Stomach smooth muscle (tissue), 2 donors: ENCODE data around the gene CMTM5.

ENCODE experiments used
- H3K27ac ChIP-seq: one replicate; pipeline ENCODE4 v1.7.0; 2013; ENCODE audit warnings: mild to moderate bottlenecking, low read length, inconsistent platforms
- H3K27me3 ChIP-seq, 2 donors: one replicate each; pipeline ENCODE4 v1.7.0; 2013; ENCODE audit warnings: low read length in 2 of 2; ENCODE audit not compliant: insufficient read depth in 2 of 2, control insufficient read depth in 1 of 2
- H3K36me3 ChIP-seq, 2 donors: one replicate each; pipeline ENCODE4 v1.7.0; 2013; ENCODE audit warnings: low read length in 2 of 2; ENCODE audit not compliant: control insufficient read depth in 2 of 2, insufficient read depth in 2 of 2
- H3K4me1 ChIP-seq: one replicate; pipeline ENCODE4 v1.7.0; 2013; ENCODE audit warnings: low read length; ENCODE audit not compliant: control insufficient read depth, insufficient read depth
- H3K4me3 ChIP-seq, 2 donors: one replicate each; pipeline ENCODE4 v1.7.0; 2013; ENCODE audit warnings: low read length in 2 of 2
- H3K9ac ChIP-seq, 2 donors: one replicate each; pipeline ENCODE4 v1.7.0; 2013; ENCODE audit warnings: low read length in 2 of 2, mild to moderate bottlenecking in 1 of 2
- H3K9me3 ChIP-seq, 2 donors: one replicate each; pipeline ENCODE4 v1.7.0; 2013; ENCODE audit warnings: low read length in 2 of 2; ENCODE audit not compliant: control insufficient read depth in 2 of 2
- donor health status: healthy.
- donor health status: Pancreatic carcinoma.

CMTM5 gene

DNA sequence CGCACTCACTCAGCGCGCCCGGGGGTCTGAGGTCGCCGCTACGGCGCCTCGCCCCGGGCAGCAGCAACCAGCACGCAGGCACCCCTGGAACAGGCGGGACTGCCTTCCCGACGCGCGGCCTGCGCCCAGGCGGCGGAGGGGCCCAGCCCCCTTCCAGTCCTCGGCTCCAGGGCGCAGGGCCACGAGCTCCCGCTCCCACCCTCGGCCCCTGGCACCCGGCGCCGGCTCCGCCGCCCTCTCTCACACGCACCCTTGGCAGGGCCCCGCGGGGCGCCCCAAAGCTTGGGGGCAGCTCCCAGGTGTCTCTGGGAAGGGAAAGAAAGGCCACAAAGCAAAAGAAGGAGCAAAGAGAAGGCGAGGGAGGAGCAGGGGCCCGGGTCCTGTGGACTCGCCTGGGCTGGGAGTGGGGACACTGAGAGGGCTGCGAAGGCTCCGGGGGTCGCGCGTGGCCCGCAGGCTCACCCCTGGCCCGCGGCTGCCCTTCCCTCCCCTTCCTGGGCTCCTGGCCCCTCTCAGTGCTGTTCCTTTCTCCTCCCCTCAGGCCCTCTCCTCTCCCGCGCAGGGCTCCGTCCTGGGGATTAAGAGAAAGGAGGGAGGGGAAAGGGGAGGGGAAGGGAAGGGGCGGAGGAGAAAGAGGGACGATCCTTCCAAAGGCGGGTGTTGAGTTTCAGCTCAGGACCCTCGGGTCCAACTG, 11.0 kb upstream of the CMTM5 start:
- peaks cover 0 to 2% of the 10 kb centered on the region in 2 donors for H3K27me3 ChIP-seq

DNA sequence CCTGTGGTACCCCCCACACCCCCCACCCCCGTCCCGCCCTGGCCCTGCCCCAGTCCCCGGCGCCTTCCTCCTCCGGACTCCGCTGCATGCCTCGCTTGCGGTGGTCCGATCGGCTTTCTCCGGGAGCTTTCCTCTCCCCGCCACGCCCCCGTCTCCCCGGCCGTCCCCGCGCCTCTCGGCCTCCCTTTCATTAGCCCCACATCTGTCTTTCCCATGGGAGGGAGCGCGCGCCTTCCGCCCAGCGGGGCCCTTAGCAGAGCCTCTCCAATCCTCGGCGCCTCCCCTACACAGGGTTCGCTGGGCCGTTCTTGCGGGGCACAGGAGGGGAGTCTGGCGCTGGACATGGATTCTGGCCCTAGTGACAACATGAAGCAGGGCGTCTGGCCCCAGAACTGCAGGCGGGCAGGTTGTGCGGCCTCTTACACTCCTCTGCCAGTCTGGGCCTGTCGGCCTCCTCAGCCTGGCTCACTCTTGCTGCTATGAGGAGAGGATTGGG, 10.4 kb upstream of the CMTM5 start:
- peak overlapping the region; percentile 93 for H3K27ac ChIP-seq
- peaks cover 29% of the 10 kb centered on the region for H3K4me1 ChIP-seq
- no peaks in the 10 kb centered on the region for H3K9me3 ChIP-seq
- H3K9ac ChIP-seq: peak overlapping the region; percentile 72 to 89
- H3K27me3 ChIP-seq: peaks cover 0 to 2% of the 10 kb centered on the region in 2 donors
- H3K4me3 ChIP-seq: peak overlapping the region; percentile 47 to 78
- H3K36me3 ChIP-seq: no peaks in the 10 kb centered on the region

More for the DNA sequence above, 11.0 kb upstream of the CMTM5 start:
- Histone ChIP-seq H3K36me3 (no peaks in the 10 kb centered on the region), H3K4me3 (peak overlapping the region; percentile 47 to 78), H3K4me1 (peaks cover 29% of the 10 kb centered on the region), H3K9ac (peak overlapping the region; percentile 72 to 78), H3K9me3 (no peaks in the 10 kb centered on the region), H3K27ac (peak overlapping the region; percentile 93)

DNA sequence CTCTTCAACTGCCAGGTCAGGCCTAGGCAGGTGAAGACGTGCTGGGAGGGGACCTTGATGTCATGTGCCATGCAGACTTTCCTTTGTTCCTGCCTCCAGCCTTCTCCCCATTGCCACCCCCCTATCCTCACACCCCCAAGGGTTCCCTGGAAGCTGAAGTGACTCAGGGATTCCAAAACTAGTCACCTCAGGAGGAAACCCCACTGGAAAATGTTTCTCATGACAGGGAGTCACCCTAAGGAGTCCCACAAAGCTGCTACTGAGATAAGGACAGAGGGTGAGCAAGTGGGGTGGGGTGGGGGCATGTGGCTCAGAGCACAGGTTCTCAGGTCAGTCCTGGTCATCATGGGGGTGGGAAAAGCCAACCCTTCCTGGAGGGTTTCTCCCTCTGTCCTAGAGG, 6.6 kb upstream of the CMTM5 start:
- Histone ChIP-seq H3K9me3 (no peaks in the 10 kb centered on the region), H3K9ac (no peak overlapping the region), H3K27me3 (peaks cover 0 to 2% of the 10 kb centered on the region in 2 donors), H3K4me1 (peaks cover 16% of the 10 kb centered on the region), H3K4me3 (no peak overlapping the region), H3K36me3 (no peaks in the 10 kb centered on the region), H3K27ac (no peak overlapping the region)

DNA sequence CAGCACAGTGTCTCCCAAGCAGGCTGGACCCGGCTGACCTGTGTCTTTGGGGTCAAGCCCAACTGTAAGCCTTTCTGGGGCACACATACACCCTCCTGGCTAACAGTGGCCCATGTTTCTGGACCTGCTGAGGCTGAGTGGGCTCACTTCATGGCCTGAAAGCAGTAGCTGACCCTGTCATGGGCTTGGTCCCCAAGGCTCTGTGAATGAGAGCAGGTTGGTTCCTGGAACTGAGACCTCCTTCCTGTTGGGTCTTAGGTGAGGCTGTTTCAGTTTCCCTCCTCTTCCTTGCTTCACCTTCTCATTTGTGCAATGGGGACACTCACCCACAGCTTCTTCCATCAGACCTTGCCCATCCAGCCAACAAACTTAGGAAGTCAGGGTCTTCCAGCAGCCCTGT, 5.0 kb upstream of the CMTM5 start:
- Histone ChIP-seq H3K36me3 (no peaks in the 10 kb centered on the region), H3K4me1 (peaks cover 6% of the 10 kb centered on the region), H3K9ac (no peak overlapping the region), H3K9me3 (no peaks in the 10 kb centered on the region), H3K27me3 (peaks cover 0 to 2% of the 10 kb centered on the region in 2 donors), H3K27ac (no peak overlapping the region), H3K4me3 (no peak overlapping the region)

DNA sequence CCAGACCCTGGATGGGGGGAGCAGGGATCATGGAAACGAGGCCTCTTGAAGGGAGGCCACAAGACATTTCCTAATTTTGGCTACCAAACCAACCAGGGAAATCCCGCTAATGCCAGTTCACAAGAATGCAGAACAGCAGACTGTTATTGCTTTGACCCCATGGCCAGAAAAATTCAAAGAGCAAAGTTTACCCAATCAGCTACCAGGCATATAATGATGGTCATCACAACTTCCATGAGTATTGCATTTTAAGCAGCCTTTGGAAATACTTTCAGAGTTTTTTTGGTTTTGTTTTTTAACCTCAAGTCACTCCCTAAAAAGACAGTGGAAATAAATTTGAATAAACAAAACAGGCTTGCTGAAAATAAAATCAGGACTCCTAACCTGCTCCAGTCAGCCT, 4.3 kb upstream of the CMTM5 start, which contains the start of gene IL25:
Gene IL25 (plus strand): TSS at position 301 of the 400 bp plus-strand sequence.
- H3K9ac ChIP-seq: no peak within 1 kb of the TSS
- H3K27me3 ChIP-seq: peaks cover 0 to 2% of the 10 kb centered on the region in 2 donors
- peaks cover 3% of the 10 kb centered on the region for H3K4me1 ChIP-seq
- no peaks in the 10 kb centered on the region for H3K36me3 ChIP-seq
- no peak within 1 kb of the TSS for H3K27ac ChIP-seq
- H3K9me3 ChIP-seq: no peaks in the 10 kb centered on the region
- no peak within 1 kb of the TSS for H3K4me3 ChIP-seq

DNA sequence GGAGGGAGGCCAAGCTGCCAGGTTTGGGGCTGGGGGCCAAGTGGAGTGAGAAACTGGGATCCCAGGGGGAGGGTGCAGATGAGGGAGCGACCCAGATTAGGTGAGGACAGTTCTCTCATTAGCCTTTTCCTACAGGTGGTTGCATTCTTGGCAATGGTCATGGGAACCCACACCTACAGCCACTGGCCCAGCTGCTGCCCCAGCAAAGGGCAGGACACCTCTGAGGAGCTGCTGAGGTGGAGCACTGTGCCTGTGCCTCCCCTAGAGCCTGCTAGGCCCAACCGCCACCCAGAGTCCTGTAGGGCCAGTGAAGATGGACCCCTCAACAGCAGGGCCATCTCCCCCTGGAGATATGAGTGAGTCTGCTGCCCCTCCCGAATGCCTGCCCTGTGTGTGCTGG, 3.8 kb upstream of the CMTM5 start:
- Histone ChIP-seq H3K9me3 (no peaks in the 10 kb centered on the region), H3K4me3 (no peak overlapping the region), H3K27me3 (peaks cover 0 to 2% of the 10 kb centered on the region in 2 donors), H3K4me1 (peaks cover 3% of the 10 kb centered on the region), H3K27ac (no peak overlapping the region), H3K36me3 (no peaks in the 10 kb centered on the region), H3K9ac (no peak overlapping the region)

DNA sequence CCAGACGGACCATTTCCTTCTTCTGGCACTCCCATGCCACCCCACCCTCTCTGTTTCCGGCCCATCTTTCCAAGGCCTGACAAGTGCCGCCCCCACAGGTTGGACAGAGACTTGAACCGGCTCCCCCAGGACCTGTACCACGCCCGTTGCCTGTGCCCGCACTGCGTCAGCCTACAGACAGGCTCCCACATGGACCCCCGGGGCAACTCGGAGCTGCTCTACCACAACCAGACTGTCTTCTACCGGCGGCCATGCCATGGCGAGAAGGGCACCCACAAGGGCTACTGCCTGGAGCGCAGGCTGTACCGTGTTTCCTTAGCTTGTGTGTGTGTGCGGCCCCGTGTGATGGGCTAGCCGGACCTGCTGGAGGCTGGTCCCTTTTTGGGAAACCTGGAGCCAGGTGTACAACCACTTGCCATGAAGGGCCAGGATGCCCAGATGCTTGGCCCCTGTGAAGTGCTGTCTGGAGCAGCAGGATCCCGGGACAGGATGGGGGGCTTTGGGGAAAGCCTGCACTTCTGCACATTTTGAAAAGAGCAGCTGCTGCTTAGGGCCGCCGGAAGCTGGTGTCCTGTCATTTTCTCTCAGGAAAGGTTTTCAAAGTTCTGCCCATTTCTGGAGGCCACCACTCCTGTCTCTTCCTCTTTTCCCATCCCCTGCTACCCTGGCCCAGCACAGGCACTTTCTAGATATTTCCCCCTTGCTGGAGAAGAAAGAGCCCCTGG, 1.2 kb upstream of the CMTM5 start:
- Histone ChIP-seq H3K27ac (no peak overlapping the region), H3K4me3 (no peak overlapping the region), H3K9ac (no peak overlapping the region)

DNA sequence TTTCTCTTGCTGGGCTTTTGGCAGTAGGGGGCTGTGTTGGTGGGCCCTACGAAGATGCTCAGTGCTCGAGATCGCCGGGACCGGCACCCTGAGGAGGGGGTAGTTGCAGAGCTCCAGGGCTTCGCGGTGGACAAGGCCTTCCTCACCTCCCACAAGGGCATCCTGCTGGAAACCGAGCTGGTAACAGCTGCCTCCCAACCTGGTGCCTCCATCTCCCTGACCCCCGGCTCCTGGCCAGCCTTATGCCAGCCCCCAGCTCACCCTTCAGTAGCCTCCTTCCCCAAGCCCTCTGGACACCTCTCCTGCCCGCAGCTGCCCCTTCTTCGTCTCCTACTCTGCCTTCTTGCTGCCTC, 328 bp downstream of the CMTM5 start:
- Histone ChIP-seq H3K9ac (peak overlapping the region; percentile 5 to 28), H3K27ac (no peak overlapping the region), H3K36me3 (no peaks in the 10 kb centered on the region), H3K27me3 (peaks cover 2 to 3% of the 10 kb centered on the region in 2 donors), H3K4me3 (peak overlapping the region in 1 of 2 donors; percentile 62), H3K9me3 (no peaks in the 10 kb centered on the region), H3K4me1 (peaks cover 3% of the 10 kb centered on the region)

More for the DNA sequence above, 1.2 kb upstream of the CMTM5 start:
- H3K27me3 ChIP-seq: peaks cover 3% of the 10 kb centered on the region in 2 donors
- no peaks in the 10 kb centered on the region for H3K9me3 ChIP-seq
- peaks cover 3% of the 10 kb centered on the region for H3K4me1 ChIP-seq
- H3K36me3 ChIP-seq: no peaks in the 10 kb centered on the region

DNA sequence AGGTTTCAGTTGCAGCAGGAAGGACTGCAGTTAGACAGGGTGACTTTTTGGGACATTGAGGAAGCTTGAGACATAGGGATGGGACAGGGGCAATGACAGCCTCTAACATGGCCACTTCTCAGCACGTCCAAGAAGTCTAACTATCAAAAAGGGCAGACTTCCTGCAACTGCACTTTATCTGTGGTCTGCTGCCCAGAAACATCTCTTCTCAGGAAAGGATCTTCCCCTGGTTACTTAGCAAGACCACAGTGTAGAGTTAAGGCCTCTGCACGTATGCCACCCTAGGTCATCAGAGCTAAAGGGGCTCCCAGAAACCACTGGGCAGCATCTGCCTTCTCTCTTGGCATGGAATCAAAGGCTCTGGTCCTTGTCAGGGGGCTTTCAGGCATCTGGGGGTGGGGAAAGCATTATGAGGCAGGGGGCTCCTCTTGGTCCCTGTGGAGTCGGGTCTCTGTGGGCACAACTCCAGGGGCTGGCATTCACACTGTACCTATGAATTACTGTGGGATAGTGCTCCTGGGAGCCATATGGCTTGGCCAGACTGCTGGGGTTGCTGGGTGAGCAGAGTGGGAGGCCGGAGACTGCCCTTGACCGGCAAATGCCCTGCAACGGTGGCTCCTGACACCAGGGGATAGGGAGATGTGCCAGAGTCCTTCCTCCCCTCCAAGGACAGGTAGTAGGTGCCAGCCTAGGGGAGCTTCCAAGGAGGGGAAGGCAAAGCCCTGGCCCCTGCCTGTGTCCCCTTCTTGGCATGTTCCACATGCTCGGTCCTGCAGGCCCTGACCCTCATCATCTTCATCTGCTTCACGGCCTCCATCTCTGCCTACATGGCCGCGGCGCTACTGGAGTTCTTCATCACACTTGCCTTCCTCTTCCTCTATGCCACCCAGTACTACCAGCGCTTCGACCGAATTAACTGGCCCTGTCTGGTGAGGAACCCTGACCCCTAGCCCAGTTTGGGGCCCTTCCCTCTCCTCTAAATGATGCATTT, 1.0 kb downstream of the CMTM5 start:
- Histone ChIP-seq H3K27ac (no peak overlapping the region), H3K9ac (peak overlapping the region; percentile 5 to 22), H3K27me3 (peaks cover 2 to 3% of the 10 kb centered on the region in 2 donors), H3K9me3 (no peaks in the 10 kb centered on the region), H3K4me3 (no peak overlapping the region), H3K36me3 (no peaks in the 10 kb centered on the region), H3K4me1 (peaks cover 3% of the 10 kb centered on the region)

DNA sequence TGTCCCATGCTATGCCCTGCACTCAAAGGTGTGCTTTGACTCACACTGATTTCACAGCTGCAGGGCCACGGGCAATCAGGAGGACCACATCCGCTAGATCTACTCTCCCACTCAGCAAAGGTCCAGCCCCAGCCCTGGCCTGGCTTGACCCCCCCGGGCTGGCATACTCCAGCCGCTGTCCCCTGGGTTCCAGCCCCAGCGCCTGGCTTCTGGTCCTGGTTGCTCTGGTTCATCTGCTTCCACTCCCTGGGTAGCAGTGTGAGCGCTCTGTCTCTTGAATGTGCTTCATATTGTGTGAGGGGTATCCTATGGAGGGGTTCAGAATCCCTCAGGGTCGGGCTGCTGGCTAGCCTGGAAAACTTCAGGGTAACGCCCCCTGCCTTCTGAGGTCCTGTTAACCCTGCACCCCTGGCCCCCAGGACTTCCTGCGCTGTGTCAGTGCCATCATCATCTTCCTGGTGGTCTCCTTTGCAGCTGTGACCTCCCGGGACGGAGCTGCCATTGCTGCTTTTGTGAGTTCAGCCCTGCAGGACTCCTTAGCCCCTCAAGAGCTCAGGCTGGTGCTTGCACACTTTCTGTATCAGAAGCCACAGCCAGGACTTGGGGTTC, 1.9 kb downstream of the CMTM5 start:
- Histone ChIP-seq H3K4me1 (peaks cover 3% of the 10 kb centered on the region), H3K9ac (no peak overlapping the region), H3K4me3 (no peak overlapping the region), H3K27ac (no peak overlapping the region), H3K27me3 (peaks cover 2 to 3% of the 10 kb centered on the region in 2 donors), H3K36me3 (no peaks in the 10 kb centered on the region), H3K9me3 (no peaks in the 10 kb centered on the region)
